Effector memory CD8-positive, alpha-beta T cell (primary cell): Measurements from ENCODE around the gene TIAM2.
"Not testable (repeated sequence)": the region's sequence is repeated elsewhere in the genome, so short reads cannot be mapped to it uniquely, and the experiment has no call there.

Experiments used
- ATAC-seq: fragments of 150-1000 bp; cut with Tn5 transposase; replicated peaks from 2 replicates; pipeline ENCODE4 v1.10.0; 2021; ENCODE audit warnings: mild to moderate bottlenecking, moderate library complexity
- DNase-seq, 3 experiments: peaks; one replicate each; pipeline ENCODE4 v3.0.0; 2021
- H3K27ac Mint-ChIP-seq, 2 donors: one replicate each; pipeline ENCODE4 v1.8.0; 2022; ENCODE audit warnings: mild to moderate bottlenecking in 2 of 2, mixed read lengths in 2 of 2, moderate library complexity in 2 of 2
- H3K27me3 Mint-ChIP-seq, 2 donors: one replicate each; pipeline ENCODE4 v1.8.0; 2022; ENCODE audit warnings: mixed read lengths in 2 of 2
- H3K36me3 Mint-ChIP-seq: one replicate; pipeline ENCODE4 v1.8.0; 2022; ENCODE audit warnings: mild to moderate bottlenecking, moderate library complexity, mixed read lengths; ENCODE audit not compliant: insufficient read depth
- H3K4me1 Mint-ChIP-seq, 2 donors: one replicate each; pipeline ENCODE4 v1.8.0; 2022; ENCODE audit warnings: low read depth in 2 of 2, mixed read lengths in 2 of 2
- H3K4me3 Mint-ChIP-seq, 2 donors: one replicate each; pipeline ENCODE4 v1.8.0; 2022; ENCODE audit warnings: mild to moderate bottlenecking in 2 of 2, mixed read lengths in 2 of 2, moderate library complexity in 2 of 2
- H3K9me3 Mint-ChIP-seq, 2 donors: one replicate each; pipeline ENCODE4 v1.8.0; 2022; ENCODE audit warnings: mixed read lengths in 2 of 2

TIAM2 gene

DNA sequence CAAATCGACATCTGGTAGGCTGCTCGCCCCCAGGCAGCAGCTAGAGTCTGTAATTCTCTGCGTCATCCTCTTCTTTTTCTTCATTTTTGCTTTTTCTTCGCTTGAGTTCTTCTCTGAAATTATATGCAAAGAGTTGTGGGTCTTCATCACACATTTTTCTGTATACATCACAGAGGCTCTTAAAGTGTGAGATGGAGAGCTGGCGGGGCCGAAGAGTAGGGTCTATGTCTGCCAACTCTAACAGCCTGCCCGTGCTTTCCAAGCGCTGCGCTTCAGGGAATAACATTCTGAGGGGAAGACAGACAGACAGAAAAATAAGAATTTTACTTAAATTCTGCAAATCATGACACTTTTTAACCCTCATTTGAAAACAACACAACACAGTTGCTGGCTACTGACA is 262.7 kb downstream of the TIAM2 start:
- no peaks in the 10 kb centered on the region for H3K9me3 Mint-ChIP-seq
- no peak overlapping the region for H3K27ac Mint-ChIP-seq

GRCh38 chr6:155259204-155259603 is 264.1 kb downstream of the TIAM2 start:
- peaks cover 7 to 9% of the 10 kb centered on the region in 2 donors for H3K4me1 Mint-ChIP-seq
- no peak for ATAC-seq
- peaks cover 46% of the 10 kb centered on the region for H3K36me3 Mint-ChIP-seq
- no peak for DNase-seq
- no peaks in the 10 kb centered on the region for H3K27me3 Mint-ChIP-seq
- H3K27ac Mint-ChIP-seq, result no peak overlapping the region
- no peak overlapping the region for H3K4me3 Mint-ChIP-seq
- H3K9me3 Mint-ChIP-seq, result no peaks in the 10 kb centered on the region

More for the DNA sequence above, 262.7 kb downstream of the TIAM2 start:
- Mint-ChIP-seq H3K4me1 (peaks cover 7 to 9% of the 10 kb centered on the region in 2 donors), H3K4me3 (no peak overlapping the region), H3K36me3 (peaks cover 52% of the 10 kb centered on the region), H3K27me3 (no peaks in the 10 kb centered on the region)
- no peak for DNase-seq
- no peak for ATAC-seq

- ATAC-seq (no peak), DNase-seq (no peak)
- H3K4me1 Mint-ChIP-seq, result peaks cover 7 to 9% of the 10 kb centered on the region in 2 donors
- H3K4me3 Mint-ChIP-seq, result no peak overlapping the region
- peaks cover 45% of the 10 kb centered on the region for H3K36me3 Mint-ChIP-seq
- H3K27ac Mint-ChIP-seq, result no peak overlapping the region
- H3K9me3 Mint-ChIP-seq, result no peaks in the 10 kb centered on the region
- no peaks in the 10 kb centered on the region for H3K27me3 Mint-ChIP-seq
Observed at GRCh38 chr6:155259897-155260296, 264.8 kb downstream of the TIAM2 start.

DNA sequence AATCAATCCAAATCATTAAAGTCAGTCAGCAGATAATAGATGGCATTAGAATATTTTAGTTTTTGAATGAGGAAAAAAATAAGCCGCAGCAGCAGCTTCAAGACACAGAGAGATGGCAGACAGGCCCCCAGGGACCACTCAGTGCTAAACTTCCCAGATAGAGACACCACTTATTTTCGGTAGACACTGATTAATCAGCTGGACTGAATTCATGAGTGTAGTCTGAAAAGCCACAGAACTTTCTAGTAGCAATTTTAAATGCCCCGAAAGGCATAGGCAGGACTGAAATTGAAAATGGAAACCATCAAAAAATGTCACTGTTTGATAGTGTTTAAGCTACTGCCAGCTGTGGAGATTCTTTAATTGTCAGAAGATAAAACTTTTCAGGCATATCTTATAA is 265.6 kb downstream of the TIAM2 start:
- Mint-ChIP-seq H3K4me3 (no peak overlapping the region), H3K27ac (peak overlapping the region; percentile 19 to 81), H3K36me3 (peaks cover 46% of the 10 kb centered on the region), H3K27me3 (no peaks in the 10 kb centered on the region), H3K4me1 (peaks cover 7 to 9% of the 10 kb centered on the region in 2 donors), H3K9me3 (no peaks in the 10 kb centered on the region)
- ATAC-seq (no peak), DNase-seq (no peak)

DNA sequence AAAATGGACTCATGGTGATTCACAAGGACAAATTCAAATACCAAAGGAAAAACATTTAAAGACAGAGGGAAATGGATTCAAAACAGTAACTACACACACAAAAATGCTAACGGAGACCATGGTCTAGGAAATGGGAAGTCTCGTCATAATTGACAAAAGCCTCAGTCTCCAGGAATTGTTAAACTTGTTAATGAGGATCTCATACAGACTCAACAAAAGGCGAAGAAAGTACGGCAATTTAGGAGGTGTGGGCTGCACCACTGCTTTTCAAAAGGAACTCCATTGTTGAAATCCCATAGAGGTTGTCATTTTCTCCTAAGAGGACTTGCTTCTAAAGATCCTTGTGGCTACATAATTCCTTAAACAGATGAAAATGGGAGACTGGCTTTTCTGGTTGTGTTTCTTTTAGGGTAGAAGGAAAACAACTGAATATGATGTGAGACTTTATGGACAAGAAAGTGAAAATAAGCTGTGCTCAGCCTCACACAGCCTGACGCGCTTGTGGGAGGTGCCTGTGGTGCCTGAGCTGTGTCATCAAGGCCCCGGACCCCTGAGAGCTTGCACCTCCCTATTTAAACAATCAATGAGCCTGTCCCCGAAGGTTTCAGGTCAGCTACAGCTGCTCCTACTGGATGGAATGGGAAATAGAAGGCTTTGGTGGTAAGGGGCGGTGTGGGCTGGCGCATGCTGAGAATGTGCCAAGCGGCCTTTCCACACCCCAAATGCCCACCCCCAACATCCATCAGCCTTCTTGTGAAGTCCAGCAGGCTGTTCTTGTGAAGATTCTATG is 266.2 kb downstream of the TIAM2 start:
- H3K27ac Mint-ChIP-seq, result peak overlapping the region; percentile 59 to 81
- H3K9me3 Mint-ChIP-seq, result no peaks in the 10 kb centered on the region
- ATAC-seq (no peak), DNase-seq (no peak)
- H3K27me3 Mint-ChIP-seq, result no peaks in the 10 kb centered on the region
- H3K36me3 Mint-ChIP-seq, result peaks cover 42% of the 10 kb centered on the region
- no peak overlapping the region for H3K4me3 Mint-ChIP-seq
- peaks cover 7 to 9% of the 10 kb centered on the region in 2 donors for H3K4me1 Mint-ChIP-seq

- DNase-seq (no peak), ATAC-seq (no peak)
- peaks cover 28% of the 10 kb centered on the region for H3K36me3 Mint-ChIP-seq
Observed at GRCh38 chr6:155262655-155263054, 267.5 kb downstream of the TIAM2 start.

DNA sequence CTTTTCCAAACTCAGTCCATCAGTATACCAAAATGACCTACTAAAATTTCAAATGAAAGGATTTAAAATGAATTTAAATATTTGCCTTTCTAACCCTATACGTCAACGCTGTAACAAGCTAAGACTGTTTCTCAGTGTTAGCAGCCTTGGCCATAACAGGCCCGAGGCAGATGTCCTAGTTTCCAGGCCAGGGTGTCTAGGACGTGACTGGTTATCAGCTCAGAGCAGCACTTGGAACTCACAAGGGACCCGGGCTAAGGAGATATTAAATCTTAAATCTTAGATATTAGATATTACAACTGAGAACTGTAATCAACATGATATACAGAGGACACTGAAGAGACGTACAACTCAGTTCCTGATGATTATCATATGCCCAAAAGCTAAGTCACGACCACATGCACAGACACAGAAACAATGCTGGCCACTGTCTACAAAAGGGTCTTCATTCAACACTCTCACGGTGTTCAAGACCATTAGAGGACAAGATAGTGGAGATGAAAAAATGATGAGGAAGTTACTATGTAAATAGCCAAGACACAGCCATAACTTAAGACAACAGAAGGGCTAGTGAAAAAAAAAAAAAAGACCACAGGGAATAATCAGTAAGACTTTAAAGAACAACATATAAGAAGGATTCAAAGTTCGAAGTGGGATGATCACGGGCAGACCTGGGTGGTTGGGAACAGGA is 268.4 kb downstream of the TIAM2 start, which contains the start of gene CLDN20:
Gene CLDN20 (plus strand): TSS at position 641 of the 691 bp plus-strand sequence. CDS start 11,707 bp downstream, outside the sequence.
- Mint-ChIP-seq H3K36me3 (peaks cover 21% of the 10 kb centered on the region), H3K27ac (peak within 1 kb of the TSS in 1 of 2 donors; percentile 80)

More at GRCh38 chr6:155262655-155263054, 267.5 kb downstream of the TIAM2 start:
- H3K9me3 Mint-ChIP-seq, result no peaks in the 10 kb centered on the region
- peaks cover 7 to 9% of the 10 kb centered on the region in 2 donors for H3K4me1 Mint-ChIP-seq
- no peak overlapping the region for H3K4me3 Mint-ChIP-seq
- peak overlapping the region; percentile 59 to 81 for H3K27ac Mint-ChIP-seq
- no peaks in the 10 kb centered on the region for H3K27me3 Mint-ChIP-seq

GRCh38 chr6:155264693-155265320 is 269.7 kb downstream of the TIAM2 start:
- H3K27ac Mint-ChIP-seq, result peak overlapping the region in 1 of 2 donors; percentile 80
- H3K27me3 Mint-ChIP-seq, result no peaks in the 10 kb centered on the region
- no peak for ATAC-seq
- H3K36me3 Mint-ChIP-seq, result peaks cover 13% of the 10 kb centered on the region
- H3K4me3 Mint-ChIP-seq, result no peak overlapping the region
- H3K9me3 Mint-ChIP-seq, result no peaks in the 10 kb centered on the region
- peaks cover 9 to 14% of the 10 kb centered on the region in 2 donors for H3K4me1 Mint-ChIP-seq
- DNase-seq, result no peak

More for the DNA sequence above, 268.4 kb downstream of the TIAM2 start, which contains the start of gene CLDN20:
- peaks cover 9 to 14% of the 10 kb centered on the region in 2 donors for H3K4me1 Mint-ChIP-seq
- H3K4me3 Mint-ChIP-seq, result no peak within 1 kb of the TSS
- no peak for ATAC-seq
- H3K27me3 Mint-ChIP-seq, result no peaks in the 10 kb centered on the region
- DNase-seq, result no peak
- H3K9me3 Mint-ChIP-seq, result no peaks in the 10 kb centered on the region

GRCh38 chr6:155265843-155266535 is 270.9 kb downstream of the TIAM2 start:
- DNase-seq (no peak), ATAC-seq (no peak)
- Mint-ChIP-seq H3K36me3 (peaks cover 7% of the 10 kb centered on the region), H3K4me1 (peaks cover 9 to 14% of the 10 kb centered on the region in 2 donors), H3K9me3 (no peaks in the 10 kb centered on the region), H3K27me3 (no peaks in the 10 kb centered on the region), H3K27ac (no peak overlapping the region), H3K4me3 (no peak overlapping the region)

DNA sequence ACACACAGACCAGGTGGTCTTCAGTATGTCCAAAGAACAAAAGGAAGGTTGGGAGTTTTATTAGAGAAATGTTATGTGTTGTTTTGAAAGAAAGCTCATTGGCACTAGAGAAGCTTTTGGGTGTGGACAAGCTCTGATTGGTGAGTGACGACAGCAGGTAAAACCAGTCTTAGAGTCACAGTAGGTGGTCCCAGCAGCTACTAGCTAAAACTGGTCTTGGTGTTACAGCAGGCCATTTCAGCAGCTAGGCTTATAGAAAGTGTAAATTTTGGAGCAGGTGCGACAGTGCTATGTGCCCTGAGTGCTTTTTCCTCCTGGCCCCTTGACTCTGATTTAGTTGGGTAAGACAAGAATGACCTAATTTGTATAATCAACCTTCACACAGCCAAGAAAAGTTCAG is 272.3 kb downstream of the TIAM2 start:
- Mint-ChIP-seq H3K4me1 (peaks cover 4 to 7% of the 10 kb centered on the region in 2 donors), H3K4me3 (no peak overlapping the region), H3K27me3 (no peaks in the 10 kb centered on the region), H3K27ac (peak overlapping the region in 1 of 2 donors; percentile 1), H3K36me3 (peaks cover 4% of the 10 kb centered on the region), H3K9me3 (no peaks in the 10 kb centered on the region)
- DNase-seq (no peak), ATAC-seq (no peak)

GRCh38 chr6:155268088-155268867 is 273.2 kb downstream of the TIAM2 start:
- H3K4me3 Mint-ChIP-seq, H3K27me3 Mint-ChIP-seq, H3K4me1 Mint-ChIP-seq, H3K9me3 Mint-ChIP-seq, H3K36me3 Mint-ChIP-seq: not testable (repeated sequence)
- DNase-seq (peak in 1 of 3 experiments; percentile 7), ATAC-seq (peak; percentile 51)
- H3K27ac Mint-ChIP-seq, result peak overlapping the region in 1 of 2 donors; percentile 1

- DNase-seq (no peak), ATAC-seq (no peak)
- Mint-ChIP-seq H3K27me3 (no peaks in the 10 kb centered on the region), H3K4me3 (no peak overlapping the region), H3K4me1 (peaks cover 7 to 13% of the 10 kb centered on the region in 2 donors), H3K36me3 (peaks cover 10% of the 10 kb centered on the region), H3K27ac (peak overlapping the region in 1 of 2 donors; percentile 5), H3K9me3 (no peaks in the 10 kb centered on the region)
Observed at GRCh38 chr6:155269765-155270164, 274.6 kb downstream of the TIAM2 start.
